AG04450 (cell line): ENCODE measurements around the gene DRD5. TPM values are rescaled to one million over a fixed set of nuclear protein-coding genes. Genes with fewer than 3 reads are reported as not detected.
"Not testable (repeated sequence)": the region's sequence is repeated elsewhere in the genome, so short reads cannot be mapped to it uniquely, and the experiment has no call there.

ENCODE experiments used
- CTCF ChIA-PET: fragments of 300-600, 350-600 bp; formaldehyde crosslinking; extraction: SDS; loops from one replicate; lab custom pipeline; 2022; ENCODE audit warnings: antibody characterized with exemption, inconsistent platforms; lab: Charles Lee
- POLR2A ChIA-PET: fragments of 350-600 bp; formaldehyde crosslinking; extraction: SDS; loops from one replicate; lab custom pipeline; 2021; ENCODE audit warnings: antibody characterized with exemption, inconsistent platforms; lab: Yijun Ruan, JAX
- DNase-seq: peaks from one replicate; pipeline ENCODE4 v3.0.0-alpha.2; 2011; ENCODE audit warnings: low read depth, low spot score
- H3K27ac ChIP-seq: one replicate; pipeline ENCODE4 v1.5.1; 2012; ENCODE audit warnings: low read depth, low read length, control low read depth
- H3K27me3 ChIP-seq: one replicate; pipeline ENCODE4 v1.6.0; 2012; ENCODE audit warnings: low read length; ENCODE audit not compliant: control insufficient read depth, insufficient read depth
- H3K4me3 ChIP-seq: 2 replicates; pipeline ENCODE4 v1.5.1; 2011; ENCODE audit warnings: mild to moderate bottlenecking, low read depth, low read length, control low read depth
- H3K9me3 ChIP-seq: 2 replicates; pipeline ENCODE4 v1.5.1; 2012; ENCODE audit warnings: low read length; ENCODE audit not compliant: control insufficient read depth, insufficient read depth
- CTCF ChIP-seq: IDR thresholded peaks from 2 replicates; pipeline ENCODE4 v1.5.1; 2011; ENCODE audit warnings: low read depth, low read length, control low read depth, inconsistent platforms
- polyA minus RNA-seq: library from RNA; depleted of rRNA, polyadenylated mRNA; stranded (reverse); fragments of >200 nt; gene quantifications from 2 replicates; pipeline ENCODE4 v1.2.3, GENCODE V29; 2011; rRNA and poly(A)+ RNA removed
- polyA plus RNA-seq: library from polyadenylated mRNA; depleted of rRNA; stranded (reverse); fragments of >200 nt; gene quantifications from 2 replicates; pipeline ENCODE4 v1.2.3, GENCODE V29; 2011; rRNA removed

Gene DRD5
- polyA plus RNA-seq = not detected in 2 replicates
- polyA minus RNA-seq = not detected in 2 replicates

- TF ChIP-seq CTCF = no peak
- no peak within 1 kb of the TSS for H3K4me3 ChIP-seq
- H3K27ac ChIP-seq = no peak within 1 kb of the TSS
- no peak for DNase-seq
- ChIA-PET CTCF (no interaction called here), POLR2A (no interaction called here)
- no peaks in the 10 kb centered on the region for H3K27me3 ChIP-seq
- peaks cover 32% of the 10 kb centered on the region for H3K9me3 ChIP-seq
Observed at GRCh38 chr4:9781343-9782135, at the start of gene DRD5. Gene DRD5 (plus strand): TSS chr4:9781634. CDS start chr4:9782030, 396 bp downstream.

GRCh38 chr4:9732256-9732655, 49.2 kb upstream of the DRD5 start:
- H3K27me3 ChIP-seq, H3K27ac ChIP-seq, DNase-seq, POLR2A ChIA-PET, CTCF ChIA-PET, H3K4me3 ChIP-seq: not testable (repeated sequence)
- peaks cover 12% of the 10 kb centered on the region for H3K9me3 ChIP-seq

GRCh38 chr4:9735515-9735914, 45.9 kb upstream of the DRD5 start:
- H3K27ac ChIP-seq = no peak overlapping the region
- peaks cover 5% of the 10 kb centered on the region for H3K9me3 ChIP-seq
- no peak overlapping the region for H3K4me3 ChIP-seq
- ChIA-PET POLR2A (no interaction called here), CTCF (no interaction called here)
- no peak for TF ChIP-seq CTCF
- DNase-seq = no peak
- no peaks in the 10 kb centered on the region for H3K27me3 ChIP-seq

GRCh38 chr4:9737280-9737679, 44.2 kb upstream of the DRD5 start:
- H3K27ac ChIP-seq, CTCF ChIA-PET, H3K4me3 ChIP-seq, DNase-seq, POLR2A ChIA-PET, H3K27me3 ChIP-seq: not testable (repeated sequence)
- peaks cover 11% of the 10 kb centered on the region for H3K9me3 ChIP-seq

- DNase-seq, H3K27me3 ChIP-seq, H3K4me3 ChIP-seq, POLR2A ChIA-PET, H3K27ac ChIP-seq, CTCF ChIA-PET: not testable (repeated sequence)
- H3K9me3 ChIP-seq = peaks cover 31% of the 10 kb centered on the region
Observed at GRCh38 chr4:9743789-9744188, 37.6 kb upstream of the DRD5 start.

GRCh38 chr4:9745782-9746181, 35.7 kb upstream of the DRD5 start:
- TF ChIP-seq CTCF = no peak
- POLR2A ChIA-PET = no interaction called here
- H3K9me3 ChIP-seq = peaks cover 31% of the 10 kb centered on the region
- CTCF ChIA-PET = no interaction called here
- no peaks in the 10 kb centered on the region for H3K27me3 ChIP-seq
- H3K27ac ChIP-seq = no peak overlapping the region
- no peak overlapping the region for H3K4me3 ChIP-seq
- no peak for DNase-seq
